ENCODE data around the gene GRAMD1B. TPM values are rescaled to one million over a fixed set of nuclear protein-coding genes. Genes with fewer than 3 reads are reported as not detected.

GRAMD1B gene
- total RNA-seq, 1 experiment from 2014 or later = 12.7 TPM

DNA sequence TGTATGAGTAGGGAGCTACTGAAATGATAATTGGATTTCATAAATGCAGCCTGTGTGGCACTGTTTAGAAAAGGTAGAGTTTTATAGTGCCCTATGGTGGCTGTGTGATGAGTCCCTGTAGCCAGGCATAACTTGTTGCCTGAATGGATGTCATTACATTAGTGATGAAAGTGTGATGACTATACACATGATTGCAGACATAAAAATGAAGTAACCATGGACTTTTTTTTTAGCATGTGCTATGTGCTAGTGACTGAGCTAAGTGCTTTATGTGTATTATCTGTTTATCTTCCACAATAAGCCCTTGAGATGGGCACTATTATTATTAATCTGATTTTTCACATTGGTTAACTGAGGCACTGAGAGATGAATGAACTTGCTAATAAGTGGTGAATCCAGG lies 13.5 kb upstream of the GRAMD1B start:
- ATAC-seq (no peak), DNase-seq (ENCODE audit: low read depth, low spot score) (no peak)
- TF ChIP-seq TCF7L2 (IDR thresholded peaks at IDR 0.05; ENCODE audit: borderline replicate concordance, extremely low read depth, insufficient read depth, insufficient read length) (no peak), POLR2A (IDR thresholded peaks at IDR 0.05; ENCODE audit: borderline replicate concordance, extremely low read depth, insufficient read depth, insufficient read length) (no peak), SIN3A (IDR thresholded peaks at IDR 0.05; ENCODE audit: low read depth) (no peak), FOSL1 (IDR thresholded peaks at IDR 0.05; ENCODE audit: low read depth) (no peak), EZH2 (IDR thresholded peaks at IDR 0.05) (no peak), YY1 (IDR thresholded peaks at IDR 0.05; ENCODE audit: extremely low read depth, insufficient replicate concordance, low read depth, low read length) (no peak), RAD21 (IDR thresholded peaks at IDR 0.05; ENCODE audit: low read depth) (no peak), CEBPB (IDR thresholded peaks at IDR 0.05; ENCODE audit: low read depth) (no peak), POLR2AphosphoS5 (IDR thresholded peaks at IDR 0.05; ENCODE audit: low read depth, low read length) (no peak), ZNF274 (IDR thresholded peaks at IDR 0.05; ENCODE audit: low read depth, low read length) (no peak), ZFX (IDR thresholded peaks at IDR 0.05) (no peak)
- TF ChIP-seq, protein P1, sequence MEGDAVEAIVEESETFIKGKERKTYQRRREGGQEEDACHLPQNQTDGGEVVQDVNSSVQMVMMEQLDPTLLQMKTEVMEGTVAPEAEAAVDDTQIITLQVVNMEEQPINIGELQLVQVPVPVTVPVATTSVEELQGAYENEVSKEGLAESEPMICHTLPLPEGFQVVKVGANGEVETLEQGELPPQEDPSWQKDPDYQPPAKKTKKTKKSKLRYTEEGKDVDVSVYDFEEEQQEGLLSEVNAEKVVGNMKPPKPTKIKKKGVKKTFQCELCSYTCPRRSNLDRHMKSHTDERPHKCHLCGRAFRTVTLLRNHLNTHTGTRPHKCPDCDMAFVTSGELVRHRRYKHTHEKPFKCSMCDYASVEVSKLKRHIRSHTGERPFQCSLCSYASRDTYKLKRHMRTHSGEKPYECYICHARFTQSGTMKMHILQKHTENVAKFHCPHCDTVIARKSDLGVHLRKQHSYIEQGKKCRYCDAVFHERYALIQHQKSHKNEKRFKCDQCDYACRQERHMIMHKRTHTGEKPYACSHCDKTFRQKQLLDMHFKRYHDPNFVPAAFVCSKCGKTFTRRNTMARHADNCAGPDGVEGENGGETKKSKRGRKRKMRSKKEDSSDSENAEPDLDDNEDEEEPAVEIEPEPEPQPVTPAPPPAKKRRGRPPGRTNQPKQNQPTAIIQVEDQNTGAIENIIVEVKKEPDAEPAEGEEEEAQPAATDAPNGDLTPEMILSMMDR (IDR thresholded peaks at IDR 0.05 in 2 of 3, conservative IDR thresholded peaks at IDR 0.05 in 1 of 3; ENCODE audit: borderline replicate concordance in 1 of 3, insufficient read depth in 1 of 3, low read depth in 2 of 3, low read length in 2 of 3) = no peak
- TF ChIP-seq, protein P2, sequence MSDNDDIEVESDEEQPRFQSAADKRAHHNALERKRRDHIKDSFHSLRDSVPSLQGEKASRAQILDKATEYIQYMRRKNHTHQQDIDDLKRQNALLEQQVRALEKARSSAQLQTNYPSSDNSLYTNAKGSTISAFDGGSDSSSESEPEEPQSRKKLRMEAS (IDR thresholded peaks at IDR 0.05) = no peak
- Histone ChIP-seq H3K4me3 (replicated peaks in 1 of 2; ENCODE audit: low read depth in 1 of 2, low read length in 2 of 2) (no peak overlapping the region), H3K27ac (ENCODE audit: low read depth, low read length) (no peak overlapping the region), H4K20me1 (ENCODE audit: insufficient read depth) (no peaks in the 10 kb centered on the region), H3K4me1 (ENCODE audit: control insufficient read depth in 1 of 2, insufficient read depth in 2 of 2, low read length in 2 of 2) (no peaks in the 10 kb centered on the region), H3K9me3 (ENCODE audit: control insufficient read depth in 1 of 2, insufficient read depth in 1 of 2, low read depth in 1 of 2, low read length in 2 of 2) (no peaks in the 10 kb centered on the region), H3K36me3 (ENCODE audit: control insufficient read depth in 1 of 2, insufficient read depth in 2 of 2, low read length in 2 of 2) (no peaks in the 10 kb centered on the region), H3K27me3 (ENCODE audit: insufficient read depth, low read length) (no peaks in the 10 kb centered on the region), H3K9me2 (ENCODE audit: insufficient read depth) (no peaks in the 10 kb centered on the region), H3K9ac (ENCODE audit: low read length) (no peak overlapping the region), H3K4me2 (ENCODE audit: low read length) (no peak overlapping the region), H3K79me2 (ENCODE audit: insufficient read depth, low read length) (no peaks in the 10 kb centered on the region), H2AFZ (ENCODE audit: low read depth, low read length, poor library complexity, severe bottlenecking) (no peak overlapping the region)
- no TSS peak for BruUV-seq (replicated peaks)
- RAD21 ChIA-PET (ENCODE audit: low non-redundant PET in 1 of 2, low total read pairs in 2 of 2, uncharacterized antibody in 2 of 2, unreplicated experiment in 2 of 2) = no interaction called here
- CTCF ChIA-PET = interaction anchor here (1.1 to 3.1 kb wide), 2 partner anchors 9 to 10 kb away, joined by 3 to 19 read pairs; no protein-coding TSS in a partner anchor
- intact Hi-C loops (cut with micrococcal nuclease) = no loop called here
- POLR2A ChIA-PET = no interaction called here
